SW 1271 (cell line): ENCODE data around the gene TTC39C.
"Not testable (repeated sequence)": the region's sequence is repeated elsewhere in the genome, so short reads cannot be mapped to it uniquely, and the experiment has no call there.

Experiments used
- DNase-seq, 2 experiments: peaks; one replicate each; lab custom pipeline; 2025; lab: John Stamatoyannopoulos, UW

The TTC39C gene

DNA sequence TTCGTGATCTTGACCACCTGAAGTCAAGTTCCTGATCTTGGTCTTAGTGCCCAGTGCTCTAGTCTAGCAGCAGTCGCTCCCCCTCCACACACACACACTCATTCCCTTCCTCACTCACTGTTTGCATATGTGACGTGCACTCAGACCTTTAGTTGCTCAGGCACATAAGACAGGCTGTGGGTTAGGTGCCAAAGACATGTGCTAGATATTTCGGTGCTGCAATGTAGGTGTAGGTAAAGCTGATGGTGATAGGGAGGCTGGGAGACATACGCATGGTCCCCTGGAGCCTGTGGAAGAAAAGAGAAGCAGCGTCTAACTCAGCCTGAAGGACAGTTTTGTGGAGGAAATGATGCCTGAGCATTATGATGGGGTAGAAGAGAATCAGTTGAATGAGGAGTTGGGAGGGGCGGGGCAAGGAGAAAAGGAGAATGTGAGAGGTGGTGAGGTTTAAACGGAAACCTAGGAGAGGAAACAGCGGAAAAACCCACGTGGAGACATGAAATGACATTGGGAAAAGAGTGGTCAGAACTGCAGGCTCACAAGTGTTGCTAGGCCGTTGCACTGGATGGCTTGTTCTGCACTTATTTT lies 3.8 kb downstream of the TTC39C start:
- no peak for DNase-seq

GRCh38 chr18:24019641-24020331 lies 5.2 kb downstream of the TTC39C start:
- DNase-seq: no peak

DNA sequence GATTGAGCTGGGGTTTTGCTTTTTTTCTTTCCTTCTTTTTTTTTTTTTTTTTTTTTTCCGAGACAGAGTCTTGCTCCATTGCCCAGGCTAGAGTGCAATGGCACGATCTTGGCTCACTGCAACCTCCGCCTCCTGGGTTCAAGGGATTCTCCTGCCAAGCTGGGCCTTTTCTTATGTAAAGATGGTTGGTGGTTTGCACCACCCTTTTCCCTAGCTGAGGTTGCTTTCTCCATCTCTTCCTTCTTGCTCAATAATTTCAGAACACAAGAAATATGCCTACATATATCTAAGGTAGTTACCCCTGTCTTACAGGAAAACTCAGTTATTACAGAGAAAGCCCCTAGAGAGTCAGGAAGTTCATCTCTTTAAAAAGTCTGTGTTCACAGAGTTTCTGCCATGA lies 7.0 kb downstream of the TTC39C start:
- no peak for DNase-seq

DNA sequence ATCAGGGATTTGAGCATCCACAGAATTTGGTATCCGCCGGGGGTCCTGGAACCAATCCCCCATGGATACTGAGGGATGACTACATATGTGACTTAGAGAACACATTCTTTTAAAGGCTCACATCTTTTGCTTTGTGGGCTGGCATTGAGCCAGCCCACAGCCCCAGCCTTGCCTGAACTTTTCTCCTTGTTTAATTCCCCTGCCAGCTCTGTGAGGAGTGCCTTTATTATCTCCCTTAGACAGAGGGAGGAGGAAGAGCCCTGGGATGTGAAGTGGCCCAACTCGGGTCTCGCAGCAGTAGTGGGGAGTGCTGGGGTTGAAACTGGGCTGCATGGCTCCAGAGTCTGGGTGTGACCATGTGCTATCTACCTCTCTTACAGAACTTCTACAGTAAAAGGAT lies 7.6 kb downstream of the TTC39C start:
- DNase-seq: no peak

GRCh38 chr18:24023185-24023814 lies 8.7 kb downstream of the TTC39C start:
- DNase-seq: no peak

GRCh38 chr18:24024425-24024824 lies 9.9 kb downstream of the TTC39C start:
- no peak for DNase-seq

- DNase-seq: no peak
Measured at GRCh38 chr18:24026457-24026856, 11.9 kb downstream of the TTC39C start.

- no peak for DNase-seq
Measured at GRCh38 chr18:24027156-24027827, 12.7 kb downstream of the TTC39C start.

- DNase-seq: not testable (repeated sequence)
Measured at GRCh38 chr18:24028946-24029345, 14.4 kb downstream of the TTC39C start.

GRCh38 chr18:24031318-24031717 lies 16.8 kb downstream of the TTC39C start:
- DNase-seq: no peak

- DNase-seq: no peak
Measured at GRCh38 chr18:24031916-24032315, 17.4 kb downstream of the TTC39C start.

GRCh38 chr18:24033641-24034412 lies 19.3 kb downstream of the TTC39C start:
- DNase-seq: no peak

- no peak for DNase-seq
Measured at GRCh38 chr18:24035316-24035715, 20.8 kb downstream of the TTC39C start.

DNA sequence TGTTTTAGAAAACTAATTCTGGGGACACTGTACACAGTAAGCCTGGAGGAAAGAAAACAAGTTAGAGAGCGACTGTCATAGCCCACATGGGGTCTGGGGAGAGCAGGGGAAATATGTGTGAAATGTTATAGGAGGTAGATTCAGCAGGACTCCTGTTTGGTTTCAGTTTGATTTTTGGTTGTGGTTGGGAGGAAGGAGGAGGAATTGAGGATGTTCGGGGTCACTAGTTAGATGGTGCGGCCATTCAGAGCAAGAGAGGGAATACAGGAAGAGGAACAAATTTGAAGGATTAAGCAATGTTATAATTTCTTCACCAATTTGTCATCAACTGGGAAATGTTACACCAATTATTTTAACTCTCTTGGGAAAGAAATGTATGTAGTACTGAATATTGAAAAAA lies 25.1 kb downstream of the TTC39C start:
- no peak for DNase-seq

- DNase-seq: no peak
Measured at GRCh38 chr18:24041691-24042090, 27.1 kb downstream of the TTC39C start.

- no peak for DNase-seq
Measured at GRCh38 chr18:24043403-24043802, 28.8 kb downstream of the TTC39C start.

- no peak for DNase-seq
Measured at GRCh38 chr18:24048261-24048660, 33.7 kb downstream of the TTC39C start.

GRCh38 chr18:24049142-24049541 lies 34.6 kb downstream of the TTC39C start:
- no peak for DNase-seq

DNA sequence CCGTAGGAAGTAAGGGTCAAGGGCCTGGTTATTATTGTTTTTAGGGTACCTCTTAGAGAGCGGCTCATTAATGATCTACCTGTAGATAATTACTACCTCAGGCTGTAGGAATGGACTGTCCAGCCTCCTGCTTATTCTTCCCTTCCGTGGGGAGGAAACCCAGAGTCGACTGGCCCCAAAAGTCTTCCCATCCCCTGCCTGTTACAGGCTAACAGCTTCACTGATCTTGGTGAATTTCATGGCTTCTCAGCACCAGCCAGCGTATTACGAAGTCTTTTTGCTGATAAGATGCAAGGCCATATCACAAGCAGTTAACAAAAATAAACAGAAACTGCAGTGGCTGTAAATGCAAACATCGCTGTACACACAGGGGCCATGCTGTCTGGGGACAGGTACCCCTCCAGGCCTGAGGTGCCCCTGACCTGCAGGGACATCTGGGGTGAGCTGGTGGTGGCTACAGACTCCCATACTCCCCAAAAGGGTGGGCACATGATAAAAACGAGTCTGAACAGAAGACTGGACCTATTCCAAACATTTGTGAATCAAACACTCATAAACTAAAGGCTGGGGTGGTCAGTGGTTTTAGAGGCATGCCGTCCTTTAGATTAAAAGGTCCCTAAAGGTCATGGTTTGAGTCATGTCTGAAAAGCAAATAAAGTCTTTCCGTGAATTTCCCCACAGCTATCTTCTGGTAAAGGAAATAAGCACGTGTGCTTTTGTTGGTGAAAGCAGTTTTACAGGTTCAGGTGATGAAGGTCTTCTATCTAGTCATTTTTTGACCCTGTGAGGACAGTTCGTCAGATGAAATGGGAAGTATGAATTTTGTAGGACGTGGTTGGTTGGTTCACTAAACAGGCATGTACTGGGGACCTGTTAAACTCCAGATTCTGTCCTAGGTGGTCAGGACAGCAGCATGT lies 36.7 kb downstream of the TTC39C start:
- DNase-seq: no peak

DNA sequence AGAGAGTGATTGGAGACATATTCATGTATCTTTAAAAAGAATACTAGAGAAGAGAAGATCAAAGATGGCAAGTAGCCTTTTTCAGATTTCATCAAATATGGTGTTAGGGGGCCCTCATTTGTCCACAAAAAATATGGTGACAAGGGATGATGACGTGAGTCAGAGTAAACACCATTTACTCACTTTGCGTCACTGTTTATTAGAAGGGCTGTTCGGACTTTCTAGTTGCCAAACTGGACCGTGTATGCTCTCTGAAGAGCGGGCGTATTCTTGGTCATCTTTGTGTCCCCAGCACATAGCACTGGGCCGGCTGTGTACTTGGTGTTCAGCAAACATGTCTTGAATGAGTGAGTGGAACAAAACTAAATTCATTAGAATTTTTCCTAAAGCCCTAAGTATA lies 37.5 kb downstream of the TTC39C start:
- DNase-seq: no peak

- no peak for DNase-seq
Measured at GRCh38 chr18:24053211-24053610, 38.7 kb downstream of the TTC39C start.
